ENCODE results near the gene CPB2. TPM values are rescaled to one million over a fixed set of nuclear protein-coding genes. Genes with fewer than 3 reads are reported as not detected.
A peak's percentile ranks its signal among the peaks of the same experiment; 100 is the strongest.

CPB2 gene, protein sequence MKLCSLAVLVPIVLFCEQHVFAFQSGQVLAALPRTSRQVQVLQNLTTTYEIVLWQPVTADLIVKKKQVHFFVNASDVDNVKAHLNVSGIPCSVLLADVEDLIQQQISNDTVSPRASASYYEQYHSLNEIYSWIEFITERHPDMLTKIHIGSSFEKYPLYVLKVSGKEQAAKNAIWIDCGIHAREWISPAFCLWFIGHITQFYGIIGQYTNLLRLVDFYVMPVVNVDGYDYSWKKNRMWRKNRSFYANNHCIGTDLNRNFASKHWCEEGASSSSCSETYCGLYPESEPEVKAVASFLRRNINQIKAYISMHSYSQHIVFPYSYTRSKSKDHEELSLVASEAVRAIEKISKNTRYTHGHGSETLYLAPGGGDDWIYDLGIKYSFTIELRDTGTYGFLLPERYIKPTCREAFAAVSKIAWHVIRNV
- not detected in 2 replicates for total RNA-seq (2014; rRNA removed; shearing (Covaris generic); ENCODE audit: low replicate concordance)

DNA sequence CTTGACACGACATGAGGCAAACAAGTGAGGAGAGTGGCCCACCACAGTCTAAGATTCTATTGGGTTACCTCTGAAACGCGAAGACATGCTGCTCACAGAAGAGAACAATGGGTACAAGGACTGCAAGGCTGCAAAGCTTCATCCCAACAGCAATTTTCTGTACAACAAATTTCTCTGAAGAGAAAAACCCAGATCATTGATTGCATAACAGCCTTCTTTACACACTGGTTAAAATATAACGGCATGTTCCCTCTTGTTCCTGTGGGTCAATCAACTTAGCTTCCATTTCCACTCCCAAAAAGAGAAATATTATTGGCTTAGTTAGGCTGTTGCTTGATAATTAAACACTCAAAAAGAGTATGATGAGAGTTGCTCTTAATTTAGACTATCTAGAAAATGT lies at the start of gene CPB2:
CPB2 (minus strand) TSS at position 166 of the 400 bp plus-strand sequence; CDS start at position 142, 24 bp downstream.
- Histone ChIP-seq H3K4me1 (ENCODE audit: low read length) (no peaks in the 10 kb centered on the region), H3K27me3 (ENCODE audit: low read length) (no peaks in the 10 kb centered on the region), H3K36me3 (ENCODE audit: insufficient read depth, low read length) (no peaks in the 10 kb centered on the region), H4K20me1 (ENCODE audit: insufficient read depth, low read depth, low read length) (no peaks in the 10 kb centered on the region), H3K4me2 (ENCODE audit: low read depth, low read length, poor library complexity, severe bottlenecking) (no peak within 1 kb of the TSS), H3K79me2 (ENCODE audit: low read length) (no peaks in the 10 kb centered on the region), H2AFZ (ENCODE audit: low read length) (no peak within 1 kb of the TSS), H3K27ac (ENCODE audit: low read length) (no peak within 1 kb of the TSS), H3K9me3 (ENCODE audit: low read length) (no peaks in the 10 kb centered on the region), H3K9ac (ENCODE audit: low read length) (no peak within 1 kb of the TSS), H3K9me2 (replicated peaks; ENCODE audit: insufficient read depth, low read length) (no peaks in the 10 kb centered on the region), H3K4me3 (ENCODE audit: low read length) (no peak within 1 kb of the TSS)
- no peak for DNase-seq

- no peak for DNase-seq
- peaks cover 90% of the 10 kb centered on the region for H3K36me3 ChIP-seq (ENCODE audit: insufficient read depth, low read length)
- no peaks in the 10 kb centered on the region for H3K9me3 ChIP-seq (ENCODE audit: low read length)
- H3K9me2 ChIP-seq (replicated peaks; ENCODE audit: insufficient read depth, low read length): no peaks in the 10 kb centered on the region
- no peaks in the 10 kb centered on the region for H3K4me1 ChIP-seq (ENCODE audit: low read length)
- peaks cover 51% of the 10 kb centered on the region for H3K79me2 ChIP-seq (ENCODE audit: low read length)
- H3K27me3 ChIP-seq (ENCODE audit: low read length): no peaks in the 10 kb centered on the region
- no peak overlapping the region for H2AFZ ChIP-seq (ENCODE audit: low read length)
- no peak overlapping the region for H3K4me3 ChIP-seq (ENCODE audit: low read length)
- no peak overlapping the region for H3K27ac ChIP-seq (ENCODE audit: low read length)
- peaks cover 8% of the 10 kb centered on the region; the same call in 1 of the 2 replicates for H4K20me1 ChIP-seq (ENCODE audit: insufficient read depth, low read depth, low read length)
- H3K9ac ChIP-seq (ENCODE audit: low read length): no peak overlapping the region
- H3K4me2 ChIP-seq (ENCODE audit: low read depth, low read length, poor library complexity, severe bottlenecking): no peak overlapping the region
These were observed 49.4 kb upstream of the CPB2 start for GRCh38 chr13:46154136-46154801.

- H3K4me2 ChIP-seq (ENCODE audit: low read depth, low read length, poor library complexity, severe bottlenecking): no peak overlapping the region
- H3K27me3 ChIP-seq (ENCODE audit: low read length): no peaks in the 10 kb centered on the region
- no peak overlapping the region for H3K27ac ChIP-seq (ENCODE audit: low read length)
- H3K9ac ChIP-seq (ENCODE audit: low read length): no peak overlapping the region
- no peak overlapping the region for H2AFZ ChIP-seq (ENCODE audit: low read length)
- peaks cover 90% of the 10 kb centered on the region for H3K36me3 ChIP-seq (ENCODE audit: insufficient read depth, low read length)
- no peak for DNase-seq
- no peaks in the 10 kb centered on the region for H3K9me3 ChIP-seq (ENCODE audit: low read length)
- H3K4me3 ChIP-seq (ENCODE audit: low read length): no peak overlapping the region
- H3K4me1 ChIP-seq (ENCODE audit: low read length): no peaks in the 10 kb centered on the region
- no peaks in the 10 kb centered on the region for H3K9me2 ChIP-seq (replicated peaks; ENCODE audit: insufficient read depth, low read length)
- no peaks in the 10 kb centered on the region; the same call in 1 of the 2 replicates for H4K20me1 ChIP-seq (ENCODE audit: insufficient read depth, low read depth, low read length)
- peaks cover 42% of the 10 kb centered on the region for H3K79me2 ChIP-seq (ENCODE audit: low read length)
These were observed 47.9 kb upstream of the CPB2 start for GRCh38 chr13:46152627-46153328.

DNA sequence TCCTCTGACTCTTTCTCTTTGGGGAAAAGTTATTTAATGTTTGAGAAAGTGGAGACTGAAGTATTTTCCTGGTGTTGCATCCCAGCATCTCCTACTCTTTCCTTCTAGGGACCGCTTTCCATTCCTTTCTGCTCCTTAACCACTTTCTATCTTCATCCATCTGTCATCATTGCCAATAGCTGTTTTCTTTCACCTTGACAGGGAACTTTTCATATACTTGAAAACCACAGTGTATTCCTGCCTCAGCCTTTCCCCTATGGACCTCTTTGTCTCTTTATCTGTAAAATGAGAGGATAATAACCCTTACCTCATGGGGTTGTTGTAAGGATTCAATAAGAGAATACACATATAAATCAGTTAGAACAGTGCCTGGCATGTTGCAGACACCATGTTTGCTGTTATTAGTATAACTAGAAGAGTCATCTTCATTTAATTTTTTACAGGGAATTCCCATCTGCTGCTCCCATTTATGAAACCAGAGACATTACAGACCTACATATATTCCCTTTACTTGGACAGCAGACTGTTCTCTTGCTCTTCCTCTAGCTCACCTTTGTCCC lies 45.4 kb upstream of the CPB2 start:
- Histone ChIP-seq H3K79me2 (ENCODE audit: low read length) (peaks cover 43% of the 10 kb centered on the region), H3K9ac (ENCODE audit: low read length) (no peak overlapping the region), H3K4me1 (ENCODE audit: low read length) (no peaks in the 10 kb centered on the region), H3K27ac (ENCODE audit: low read length) (no peak overlapping the region), H3K4me2 (ENCODE audit: low read depth, low read length, poor library complexity, severe bottlenecking) (no peak overlapping the region), H2AFZ (ENCODE audit: low read length) (no peak overlapping the region), H4K20me1 (ENCODE audit: insufficient read depth, low read depth, low read length) (peaks cover 3% of the 10 kb centered on the region; the same call in 1 of the 2 replicates), H3K9me3 (ENCODE audit: low read length) (no peaks in the 10 kb centered on the region), H3K36me3 (ENCODE audit: insufficient read depth, low read length) (peaks cover 90% of the 10 kb centered on the region), H3K27me3 (ENCODE audit: low read length) (no peaks in the 10 kb centered on the region), H3K9me2 (replicated peaks; ENCODE audit: insufficient read depth, low read length) (no peaks in the 10 kb centered on the region), H3K4me3 (ENCODE audit: low read length) (no peak overlapping the region)
- no peak for DNase-seq

GRCh38 chr13:46149272-46150133 lies 44.7 kb upstream of the CPB2 start:
- H3K4me2 ChIP-seq (ENCODE audit: low read depth, low read length, poor library complexity, severe bottlenecking): no peak overlapping the region

GRCh38 chr13:46146898-46147297 lies 42.1 kb upstream of the CPB2 start:
- no peaks in the 10 kb centered on the region for H3K9me3 ChIP-seq (ENCODE audit: low read length)
- H3K27ac ChIP-seq (ENCODE audit: low read length): no peak overlapping the region
- no peak overlapping the region for H3K4me2 ChIP-seq (ENCODE audit: low read depth, low read length, poor library complexity, severe bottlenecking)
- H3K36me3 ChIP-seq (ENCODE audit: insufficient read depth, low read length): peaks cover 87% of the 10 kb centered on the region
- no peak overlapping the region for H3K4me3 ChIP-seq (ENCODE audit: low read length)
- peak; percentile 39 for DNase-seq
- no peaks in the 10 kb centered on the region for H3K9me2 ChIP-seq (replicated peaks; ENCODE audit: insufficient read depth, low read length)
- no peaks in the 10 kb centered on the region for H3K27me3 ChIP-seq (ENCODE audit: low read length)
- H3K79me2 ChIP-seq (ENCODE audit: low read length): peaks cover 29% of the 10 kb centered on the region
- H3K4me1 ChIP-seq (ENCODE audit: low read length): no peaks in the 10 kb centered on the region
- no peak overlapping the region for H2AFZ ChIP-seq (ENCODE audit: low read length)
- H3K9ac ChIP-seq (ENCODE audit: low read length): no peak overlapping the region
- 0 out of 2 replicates have a peak, but pooled peaks cover 3% of the 10 kb centered on the region for H4K20me1 ChIP-seq (ENCODE audit: insufficient read depth, low read depth, low read length)

More at GRCh38 chr13:46149272-46150133, 44.7 kb upstream of the CPB2 start:
- peaks cover 3% of the 10 kb centered on the region; the same call in 1 of the 2 replicates for H4K20me1 ChIP-seq (ENCODE audit: insufficient read depth, low read depth, low read length)
- peaks cover 42% of the 10 kb centered on the region for H3K79me2 ChIP-seq (ENCODE audit: low read length)
- H3K9me2 ChIP-seq (replicated peaks; ENCODE audit: insufficient read depth, low read length): no peaks in the 10 kb centered on the region
- no peak overlapping the region for H3K4me3 ChIP-seq (ENCODE audit: low read length)
- H3K27me3 ChIP-seq (ENCODE audit: low read length): no peaks in the 10 kb centered on the region
- H3K9me3 ChIP-seq (ENCODE audit: low read length): no peaks in the 10 kb centered on the region
- H3K27ac ChIP-seq (ENCODE audit: low read length): no peak overlapping the region
- H2AFZ ChIP-seq (ENCODE audit: low read length): no peak overlapping the region
- H3K36me3 ChIP-seq (ENCODE audit: insufficient read depth, low read length): peaks cover 90% of the 10 kb centered on the region
- peak; percentile 39 for DNase-seq
- H3K9ac ChIP-seq (ENCODE audit: low read length): no peak overlapping the region
- no peaks in the 10 kb centered on the region for H3K4me1 ChIP-seq (ENCODE audit: low read length)

- peaks cover 32% of the 10 kb centered on the region for H3K79me2 ChIP-seq (ENCODE audit: low read length)
- H2AFZ ChIP-seq (ENCODE audit: low read length): no peak overlapping the region
- no peaks in the 10 kb centered on the region for H3K9me2 ChIP-seq (replicated peaks; ENCODE audit: insufficient read depth, low read length)
- peaks cover 85% of the 10 kb centered on the region for H3K36me3 ChIP-seq (ENCODE audit: insufficient read depth, low read length)
- H4K20me1 ChIP-seq (ENCODE audit: insufficient read depth, low read depth, low read length): 0 out of 2 replicates have a peak, but pooled peaks cover 3% of the 10 kb centered on the region
- no peaks in the 10 kb centered on the region for H3K27me3 ChIP-seq (ENCODE audit: low read length)
- no peak overlapping the region for H3K4me2 ChIP-seq (ENCODE audit: low read depth, low read length, poor library complexity, severe bottlenecking)
- DNase-seq: no peak
- H3K9ac ChIP-seq (ENCODE audit: low read length): no peak overlapping the region
- no peaks in the 10 kb centered on the region for H3K9me3 ChIP-seq (ENCODE audit: low read length)
- no peaks in the 10 kb centered on the region for H3K4me1 ChIP-seq (ENCODE audit: low read length)
- H3K4me3 ChIP-seq (ENCODE audit: low read length): no peak overlapping the region
- H3K27ac ChIP-seq (ENCODE audit: low read length): no peak overlapping the region
These were observed 41.1 kb upstream of the CPB2 start for GRCh38 chr13:46145950-46146349.
